K562 (cell line): ENCODE data around the gene HDHD3. TPM values are rescaled to one million over a fixed set of nuclear protein-coding genes. Genes with fewer than 3 reads are reported as not detected.
A peak's percentile ranks its signal among the peaks of the same experiment; 100 is the strongest.

Experiments used
- HCFC1 ChIP-seq: IDR thresholded peaks from 2 replicates; pipeline ENCODE4 v1.6.1; 2012; ENCODE audit warnings: low read depth, low read length, improper control_type of control experiment
- MCM3 ChIP-seq: fragments of 450-650 bp; IDR thresholded peaks from 2 replicates; pipeline ENCODE4 v1.6.1; 2016
- NFIC ChIP-seq: fragments of 450-650 bp; IDR thresholded peaks from 2 replicates; pipeline ENCODE4 v1.6.1; 2017; ENCODE audit warnings: mild to moderate bottlenecking, inconsistent platforms
- NR2C1 ChIP-seq, 2 experiments: fragments of 450-650 bp; IDR thresholded peaks; 2 replicates each; pipeline ENCODE4 v1.6.1; 2017; ENCODE audit warnings: mild to moderate bottlenecking in 2 of 2, antibody characterized with exemption in 1 of 2, inconsistent platforms in 1 of 2, missing compliant biosample characterization in 1 of 2, missing genetic modification characterization in 1 of 2
- STAT5A ChIP-seq: IDR thresholded peaks from 2 replicates; pipeline ENCODE4 v1.6.1; 2012; ENCODE audit warnings: low read length, inconsistent platforms, borderline replicate concordance
- TCF7L2 ChIP-seq: fragments of 150-350 bp; IDR thresholded peaks from 2 replicates; pipeline ENCODE4 v1.6.1; 2016; ENCODE audit warnings: low read depth, mild to moderate bottlenecking, low read length, moderate library complexity
- ZFPM2 ChIP-seq: fragments of 250-450 bp; sonication (Bioruptor Pico); IDR thresholded peaks from 2 replicates; pipeline ENCODE4 v1.5.1; 2022; ENCODE audit warnings: mild to moderate bottlenecking
- polyA plus RNA-seq, 8 experiments: library from polyadenylated mRNA; depleted of rRNA in 4 of 8; stranded (reverse) in 5 of 8; unstranded in 3 of 8; fragments of >200 nt; fragmentation: Nextera tagmentation in 2 of 8; fragmentation: Illumina TruSeq in 1 of 8; extraction: Ambion mirVana in 2 of 8; extraction: Trizol in 1 of 8; gene quantifications; 2 replicates each; pipeline versions ENCODE4 v1.2.1 to v1.2.3, GENCODE V29; 2011 to 2014; ENCODE audit warnings: inconsistent platforms in 1 of 8, missing spikeins in 1 of 8
- total RNA-seq, 7 experiments: library from RNA; depleted of rRNA in 6 of 7; stranded (reverse); fragments of >200 nt in 6 of 7; fragmentation: Illumina TruSeq in 2 of 7; extraction: Trizol in 2 of 7; gene quantifications; 2 replicates each; pipeline versions ENCODE4 v1.2.1 to v1.2.3, GENCODE V29; 2011 to 2021; ENCODE audit warnings: low replicate concordance in 1 of 7
- TF ChIP-seq, protein P1 (sequence below), 3 experiments: IDR thresholded peaks in 2 of 3; conservative IDR thresholded peaks in 1 of 3; 2 replicates each; pipeline ENCODE4 v1.5.1; 2011 to 2012; ENCODE audit warnings: low read length in 3 of 3, mild to moderate bottlenecking in 3 of 3, control low read depth in 2 of 3, improper control_type of control experiment in 1 of 3, inconsistent platforms in 1 of 3, low read depth in 1 of 3, mixed read lengths in 1 of 3, moderate library complexity in 1 of 3; ENCODE audit not compliant: insufficient read depth in 2 of 3
- TF ChIP-seq, protein P2 (sequence below), 2 experiments: fragments of 450-650 bp; IDR thresholded peaks; 2 replicates each; pipeline ENCODE4 v1.6.1; 2018; ENCODE audit warnings: mild to moderate bottlenecking in 2 of 2, low read depth in 1 of 2; ENCODE audit not compliant: partially characterized antibody in 2 of 2
- TF ChIP-seq, protein P3 (sequence below): fragments of 450-650 bp; formaldehyde crosslinking; IDR thresholded peaks from 2 replicates; pipeline ENCODE4 v1.4.0; 2020; ENCODE audit warnings: mild to moderate bottlenecking, moderate library complexity

The HDHD3 gene
- total and polyA plus RNA-seq, 9 of the 15 experiments (the other 6 are each of a cell fraction or from before 2014, with no cell fraction given), result 1.1 to 19.1 (median 10.9) TPM

DNA sequence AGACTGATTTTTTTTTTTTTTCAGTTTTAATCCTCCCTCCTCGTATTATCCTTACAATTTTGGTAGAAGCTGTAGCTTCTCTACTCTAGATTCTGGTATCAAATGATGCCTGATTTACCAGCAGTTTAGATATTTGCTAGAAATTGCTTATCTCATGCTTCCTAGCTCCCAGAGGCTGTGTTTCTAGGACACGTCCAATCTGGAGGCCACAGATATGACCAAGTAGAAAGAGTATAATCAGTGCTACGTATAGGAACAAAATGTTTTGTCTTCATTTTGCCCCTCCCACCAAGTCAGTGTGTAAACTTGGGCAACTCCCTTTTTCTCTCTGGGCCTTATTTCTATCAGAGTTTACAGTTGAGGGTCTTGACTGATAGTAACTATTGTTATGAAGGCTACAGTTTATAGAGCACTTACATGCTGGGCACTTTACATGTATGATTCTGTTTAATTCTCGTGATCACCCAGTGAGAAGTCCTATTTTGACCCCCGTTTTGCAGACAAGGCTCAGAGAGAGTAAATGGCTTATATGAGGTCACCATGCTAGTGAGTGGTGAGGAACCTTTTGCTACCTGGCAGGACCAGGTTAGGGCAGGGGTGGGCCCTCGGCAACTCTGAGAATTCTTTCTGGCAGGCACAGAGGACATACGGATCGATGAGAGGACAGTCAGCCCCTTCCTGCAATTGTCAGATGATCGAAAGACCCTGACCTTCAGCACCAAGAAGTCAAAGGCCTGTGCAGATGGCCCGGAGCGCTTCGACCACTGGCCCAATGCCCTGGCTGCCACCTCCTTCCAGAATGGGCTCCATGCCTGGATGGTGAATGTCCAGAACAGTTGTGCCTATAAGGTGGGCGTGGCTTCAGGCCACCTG, 7.6 kb downstream of the HDHD3 start (continued):
- TF ChIP-seq TCF7L2 (no peak), ZFPM2 (no peak), STAT5A (peak; percentile 90), MCM3 (no peak), NFIC (peak; percentile 84), HCFC1 (no peak), NR2C1 (IDR thresholded peaks at IDR 0.05) (no peak), NR2C1 (tag; IDR thresholded peaks at IDR 0.05) (no peak)
- TF ChIP-seq, protein P1, sequence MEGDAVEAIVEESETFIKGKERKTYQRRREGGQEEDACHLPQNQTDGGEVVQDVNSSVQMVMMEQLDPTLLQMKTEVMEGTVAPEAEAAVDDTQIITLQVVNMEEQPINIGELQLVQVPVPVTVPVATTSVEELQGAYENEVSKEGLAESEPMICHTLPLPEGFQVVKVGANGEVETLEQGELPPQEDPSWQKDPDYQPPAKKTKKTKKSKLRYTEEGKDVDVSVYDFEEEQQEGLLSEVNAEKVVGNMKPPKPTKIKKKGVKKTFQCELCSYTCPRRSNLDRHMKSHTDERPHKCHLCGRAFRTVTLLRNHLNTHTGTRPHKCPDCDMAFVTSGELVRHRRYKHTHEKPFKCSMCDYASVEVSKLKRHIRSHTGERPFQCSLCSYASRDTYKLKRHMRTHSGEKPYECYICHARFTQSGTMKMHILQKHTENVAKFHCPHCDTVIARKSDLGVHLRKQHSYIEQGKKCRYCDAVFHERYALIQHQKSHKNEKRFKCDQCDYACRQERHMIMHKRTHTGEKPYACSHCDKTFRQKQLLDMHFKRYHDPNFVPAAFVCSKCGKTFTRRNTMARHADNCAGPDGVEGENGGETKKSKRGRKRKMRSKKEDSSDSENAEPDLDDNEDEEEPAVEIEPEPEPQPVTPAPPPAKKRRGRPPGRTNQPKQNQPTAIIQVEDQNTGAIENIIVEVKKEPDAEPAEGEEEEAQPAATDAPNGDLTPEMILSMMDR (IDR thresholded peaks at IDR 0.05 in 2 of 3, conservative IDR thresholded peaks at IDR 0.05 in 1 of 3; ENCODE audit: insufficient read depth in 2 of 3, low read depth in 1 of 3, low read length in 3 of 3), result no peak
- TF ChIP-seq, protein P2, sequence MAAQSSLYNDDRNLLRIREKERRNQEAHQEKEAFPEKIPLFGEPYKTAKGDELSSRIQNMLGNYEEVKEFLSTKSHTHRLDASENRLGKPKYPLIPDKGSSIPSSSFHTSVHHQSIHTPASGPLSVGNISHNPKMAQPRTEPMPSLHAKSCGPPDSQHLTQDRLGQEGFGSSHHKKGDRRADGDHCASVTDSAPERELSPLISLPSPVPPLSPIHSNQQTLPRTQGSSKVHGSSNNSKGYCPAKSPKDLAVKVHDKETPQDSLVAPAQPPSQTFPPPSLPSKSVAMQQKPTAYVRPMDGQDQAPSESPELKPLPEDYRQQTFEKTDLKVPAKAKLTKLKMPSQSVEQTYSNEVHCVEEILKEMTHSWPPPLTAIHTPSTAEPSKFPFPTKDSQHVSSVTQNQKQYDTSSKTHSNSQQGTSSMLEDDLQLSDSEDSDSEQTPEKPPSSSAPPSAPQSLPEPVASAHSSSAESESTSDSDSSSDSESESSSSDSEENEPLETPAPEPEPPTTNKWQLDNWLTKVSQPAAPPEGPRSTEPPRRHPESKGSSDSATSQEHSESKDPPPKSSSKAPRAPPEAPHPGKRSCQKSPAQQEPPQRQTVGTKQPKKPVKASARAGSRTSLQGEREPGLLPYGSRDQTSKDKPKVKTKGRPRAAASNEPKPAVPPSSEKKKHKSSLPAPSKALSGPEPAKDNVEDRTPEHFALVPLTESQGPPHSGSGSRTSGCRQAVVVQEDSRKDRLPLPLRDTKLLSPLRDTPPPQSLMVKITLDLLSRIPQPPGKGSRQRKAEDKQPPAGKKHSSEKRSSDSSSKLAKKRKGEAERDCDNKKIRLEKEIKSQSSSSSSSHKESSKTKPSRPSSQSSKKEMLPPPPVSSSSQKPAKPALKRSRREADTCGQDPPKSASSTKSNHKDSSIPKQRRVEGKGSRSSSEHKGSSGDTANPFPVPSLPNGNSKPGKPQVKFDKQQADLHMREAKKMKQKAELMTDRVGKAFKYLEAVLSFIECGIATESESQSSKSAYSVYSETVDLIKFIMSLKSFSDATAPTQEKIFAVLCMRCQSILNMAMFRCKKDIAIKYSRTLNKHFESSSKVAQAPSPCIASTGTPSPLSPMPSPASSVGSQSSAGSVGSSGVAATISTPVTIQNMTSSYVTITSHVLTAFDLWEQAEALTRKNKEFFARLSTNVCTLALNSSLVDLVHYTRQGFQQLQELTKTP (IDR thresholded peaks at IDR 0.05; ENCODE audit: low read depth in 1 of 2, partially characterized antibody in 2 of 2), result peak in 1 of 2 experiments; percentile 69
- TF ChIP-seq, protein P3, sequence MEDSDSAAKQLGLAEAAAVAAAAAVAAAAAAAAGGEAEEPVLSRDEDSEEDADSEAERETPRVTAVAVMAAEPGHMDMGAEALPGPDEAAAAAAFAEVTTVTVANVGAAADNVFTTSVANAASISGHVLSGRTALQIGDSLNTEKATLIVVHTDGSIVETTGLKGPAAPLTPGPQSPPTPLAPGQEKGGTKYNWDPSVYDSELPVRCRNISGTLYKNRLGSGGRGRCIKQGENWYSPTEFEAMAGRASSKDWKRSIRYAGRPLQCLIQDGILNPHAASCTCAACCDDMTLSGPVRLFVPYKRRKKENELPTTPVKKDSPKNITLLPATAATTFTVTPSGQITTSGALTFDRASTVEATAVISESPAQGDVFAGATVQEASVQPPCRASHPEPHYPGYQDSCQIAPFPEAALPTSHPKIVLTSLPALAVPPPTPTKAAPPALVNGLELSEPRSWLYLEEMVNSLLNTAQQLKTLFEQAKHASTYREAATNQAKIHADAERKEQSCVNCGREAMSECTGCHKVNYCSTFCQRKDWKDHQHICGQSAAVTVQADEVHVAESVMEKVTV (CRISPR knock-in tag), result no peak
